WTC11 (cell line): ENCODE data around the gene MIGA1.

Source experiments
- CTCF ChIP-seq: fragments of 200-600 bp; IDR thresholded peaks from 2 replicates; pipeline ENCODE4 v1.8.0; 2022; ENCODE audit warnings: antibody characterized with exemption
- FOXK1 ChIP-seq: sonication (generic); formaldehyde crosslinking; IDR thresholded peaks from 2 replicates; pipeline ENCODE4 v1.8.0; 2022; ENCODE audit warnings: mild to moderate bottlenecking, moderate library complexity, missing genetic modification reagents
- JUN ChIP-seq: sonication (generic); formaldehyde crosslinking; IDR thresholded peaks from 2 replicates; pipeline ENCODE4 v1.8.0; 2023; ENCODE audit warnings: mild to moderate bottlenecking, missing genetic modification reagents
- KAT7 ChIP-seq: sonication (generic); formaldehyde crosslinking; IDR thresholded peaks from 2 replicates; pipeline ENCODE4 v1.8.1; 2023; ENCODE audit warnings: missing genetic modification reagents, mild to moderate bottlenecking, borderline replicate concordance
- ZBTB21 ChIP-seq: sonication (generic); formaldehyde crosslinking; IDR thresholded peaks from 2 replicates; pipeline ENCODE4 v1.8.1; 2023; ENCODE audit warnings: mild to moderate bottlenecking, missing genetic modification reagents, borderline replicate concordance

GRCh38 chr1:77832901-77833300, 53.5 kb downstream of the MIGA1 start:
- TF ChIP-seq ZBTB21 (CRISPR knock-in tag) (no peak), FOXK1 (no peak), CTCF (no peak), JUN (CRISPR knock-in tag) (no peak), KAT7 (CRISPR knock-in tag) (no peak)
